ENCODE measurements around the gene PSMD14. TPM values are rescaled to one million over a fixed set of nuclear protein-coding genes. Genes with fewer than 3 reads are reported as not detected.

The PSMD14 gene
- total and polyA plus RNA-seq, 7 donors = 27.3 to 50.2 (median 38.5) TPM

Small RNA genes within 50 kb of the gene (small RNA-seq; reads per million reads assigned to genes)
- gene RNA5SP108 = 0 reads per million in 3 donors

Other genes starting within 250 kb of the PSMD14 start
- gene TANK, start 148.0 kb upstream of the PSMD14 start, total RNA-seq = 10 to 100 TPM; 45.7 to 82.8 (median 71.0) TPM
- gene TANK, start 148.0 kb upstream of the PSMD14 start, polyA plus RNA-seq = 10 to 100 TPM; 35.2 to 52.9 (median 41.4) TPM
- gene TBR1, start 107.9 kb downstream of the PSMD14 start, total RNA-seq = not detected
- gene TBR1, start 107.9 kb downstream of the PSMD14 start, polyA plus RNA-seq = not detected